Loucy (cell line): ENCODE measurements around the gene TRIM37.

Experiments
- CTCF ChIP-seq: fragments of 200-600 bp; sonication (generic); conservative IDR thresholded peaks from 2 replicates; pipeline ENCODE4 v1.5.1; 2014; ENCODE audit warnings: mild to moderate bottlenecking, antibody characterized with exemption, low read length
- EZH2phosphoT487 ChIP-seq: fragments of 200-600 bp; IDR thresholded peaks from 2 replicates; pipeline ENCODE4 v1.6.1; 2018; ENCODE audit warnings: antibody characterized with exemption, mild to moderate bottlenecking, moderate library complexity, borderline replicate concordance

DNA sequence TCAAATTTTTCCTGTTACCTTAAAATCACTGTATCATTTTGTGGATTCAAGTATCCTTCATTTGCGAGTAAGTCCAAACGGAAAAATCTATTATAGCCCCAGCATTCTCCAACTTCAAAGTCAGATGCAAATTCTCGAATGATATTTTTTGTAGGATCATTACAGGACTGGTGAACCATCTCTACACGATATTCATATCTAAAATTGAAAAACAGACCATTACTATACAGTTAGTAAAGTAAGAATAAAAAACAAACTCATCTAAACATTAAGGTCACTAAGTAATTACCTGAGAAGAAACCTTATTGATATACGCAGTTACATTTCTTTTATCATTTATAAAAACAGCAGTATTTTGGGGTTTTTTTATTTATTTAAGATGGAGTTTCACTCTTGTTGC, 49.8 kb downstream of the TRIM37 start:
- TF ChIP-seq CTCF (no peak), EZH2phosphoT487 (no peak)
